KMS-11 (cell line): ENCODE data around the gene SRL.

ENCODE experiments used
- H2AFZ ChIP-seq: fragments of 200-600 bp; sonication (generic); 2 replicates; pipeline ENCODE4 v1.6.1; 2016; ENCODE audit warnings: antibody characterized with exemption, mixed run types, low read depth
- H3K27ac ChIP-seq: fragments of 200-600 bp; sonication (generic); 2 replicates; pipeline ENCODE4 v1.6.1; 2016; ENCODE audit warnings: mild to moderate bottlenecking, mixed run types
- H3K27me3 ChIP-seq: fragments of 200-600 bp; sonication (generic); 2 replicates; pipeline ENCODE4 v1.6.1; 2017; ENCODE audit warnings: mild to moderate bottlenecking, low read depth, mixed run types, moderate library complexity; ENCODE audit not compliant: insufficient read depth
- H3K36me3 ChIP-seq: fragments of 200-600 bp; sonication (generic); 2 replicates; pipeline ENCODE4 v1.6.1; 2017; ENCODE audit warnings: mild to moderate bottlenecking, mixed run types; ENCODE audit not compliant: insufficient read depth
- H3K4me1 ChIP-seq: fragments of 200-600 bp; sonication (generic); 2 replicates; pipeline ENCODE4 v1.6.1; 2016; ENCODE audit warnings: mild to moderate bottlenecking, low read depth, mixed run types; ENCODE audit not compliant: poor library complexity, severe bottlenecking
- H3K4me2 ChIP-seq: fragments of 200-600 bp; sonication (generic); 2 replicates; pipeline ENCODE4 v1.7.0; 2016; ENCODE audit warnings: mild to moderate bottlenecking, mixed run types
- H3K4me3 ChIP-seq: fragments of 200-600 bp; sonication (generic); IDR thresholded peaks from 2 replicates; pipeline ENCODE4 v1.6.1; 2017; ENCODE audit warnings: low read depth, low read length, mixed read lengths; ENCODE audit not compliant: insufficient read depth
- H3K79me2 ChIP-seq: fragments of 200-600 bp; sonication (generic); 2 replicates; pipeline ENCODE4 v1.6.1; 2016; ENCODE audit warnings: low read depth, mixed run types; ENCODE audit not compliant: insufficient read depth
- H3K9ac ChIP-seq: fragments of 200-600 bp; sonication (generic); 2 replicates; pipeline ENCODE4 v1.6.1; 2016; ENCODE audit warnings: mild to moderate bottlenecking, mixed run types
- H4K20me1 ChIP-seq: fragments of 200-600 bp; sonication (generic); 2 replicates; pipeline ENCODE4 v1.6.1; 2016; ENCODE audit warnings: mild to moderate bottlenecking, mixed run types; ENCODE audit not compliant: insufficient read depth
- TF ChIP-seq, protein P1 (sequence below): fragments of 200-600 bp; sonication (generic); conservative IDR thresholded peaks from 2 replicates; pipeline ENCODE4 v1.6.1; 2017; ENCODE audit warnings: low read depth, mild to moderate bottlenecking, antibody characterized with exemption, low read length, moderate library complexity, mixed read lengths

Gene SRL

DNA sequence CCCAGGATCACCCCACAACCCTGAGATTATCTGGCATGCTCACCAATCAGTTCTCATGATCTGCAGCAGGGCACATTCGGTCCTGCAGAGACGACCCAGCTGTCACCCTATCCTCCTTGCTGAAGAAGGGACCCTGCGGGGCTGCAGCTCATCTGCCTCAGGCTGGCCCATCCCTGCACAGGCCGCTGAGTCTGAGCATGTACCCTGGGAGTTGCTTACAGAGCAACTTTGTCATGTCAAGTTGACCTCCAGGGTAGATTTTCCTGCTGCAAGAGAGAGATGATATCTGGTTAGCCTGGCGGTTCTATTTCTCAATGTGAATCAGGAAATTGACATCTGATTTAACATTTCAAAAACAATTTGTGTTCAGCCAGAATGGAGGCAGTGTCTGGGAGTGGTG is 89.6 kb downstream of the SRL start:
- no peak overlapping the region for H3K4me3 ChIP-seq
- H3K79me2 ChIP-seq: no peaks in the 10 kb centered on the region
- H3K4me1 ChIP-seq: no peaks in the 10 kb centered on the region
- no peaks in the 10 kb centered on the region for H3K27me3 ChIP-seq
- no peak overlapping the region for H3K4me2 ChIP-seq
- no peaks in the 10 kb centered on the region for H4K20me1 ChIP-seq
- no peak overlapping the region for H3K27ac ChIP-seq
- no peak overlapping the region for H3K9ac ChIP-seq
- H3K36me3 ChIP-seq: no peaks in the 10 kb centered on the region
- H2AFZ ChIP-seq: no peak overlapping the region
- TF ChIP-seq, protein P1, sequence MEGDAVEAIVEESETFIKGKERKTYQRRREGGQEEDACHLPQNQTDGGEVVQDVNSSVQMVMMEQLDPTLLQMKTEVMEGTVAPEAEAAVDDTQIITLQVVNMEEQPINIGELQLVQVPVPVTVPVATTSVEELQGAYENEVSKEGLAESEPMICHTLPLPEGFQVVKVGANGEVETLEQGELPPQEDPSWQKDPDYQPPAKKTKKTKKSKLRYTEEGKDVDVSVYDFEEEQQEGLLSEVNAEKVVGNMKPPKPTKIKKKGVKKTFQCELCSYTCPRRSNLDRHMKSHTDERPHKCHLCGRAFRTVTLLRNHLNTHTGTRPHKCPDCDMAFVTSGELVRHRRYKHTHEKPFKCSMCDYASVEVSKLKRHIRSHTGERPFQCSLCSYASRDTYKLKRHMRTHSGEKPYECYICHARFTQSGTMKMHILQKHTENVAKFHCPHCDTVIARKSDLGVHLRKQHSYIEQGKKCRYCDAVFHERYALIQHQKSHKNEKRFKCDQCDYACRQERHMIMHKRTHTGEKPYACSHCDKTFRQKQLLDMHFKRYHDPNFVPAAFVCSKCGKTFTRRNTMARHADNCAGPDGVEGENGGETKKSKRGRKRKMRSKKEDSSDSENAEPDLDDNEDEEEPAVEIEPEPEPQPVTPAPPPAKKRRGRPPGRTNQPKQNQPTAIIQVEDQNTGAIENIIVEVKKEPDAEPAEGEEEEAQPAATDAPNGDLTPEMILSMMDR: no peak

DNA sequence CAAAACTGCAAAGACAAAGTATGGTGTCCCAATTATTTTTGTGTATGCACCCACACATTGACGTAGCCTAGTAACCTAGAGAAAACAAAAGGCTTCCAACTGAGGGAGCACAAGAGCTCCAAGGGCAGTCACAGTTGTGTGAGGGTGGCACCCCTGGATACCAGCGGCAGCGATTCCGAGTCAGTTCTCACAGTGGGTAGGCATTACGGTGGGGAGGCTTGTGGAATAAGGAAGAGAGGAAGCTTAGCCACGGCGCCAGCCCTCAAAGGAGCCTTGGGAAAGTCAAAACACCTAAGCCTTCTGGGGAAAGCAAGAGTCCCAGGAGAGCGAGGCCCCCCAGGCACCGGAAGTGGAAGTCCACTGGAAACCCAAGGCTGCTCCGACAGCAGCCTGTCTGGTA is 94.6 kb downstream of the SRL start:
- Histone ChIP-seq H3K27ac (no peak overlapping the region), H4K20me1 (no peaks in the 10 kb centered on the region), H3K9ac (no peak overlapping the region), H2AFZ (no peak overlapping the region), H3K4me1 (no peaks in the 10 kb centered on the region), H3K27me3 (no peaks in the 10 kb centered on the region), H3K79me2 (no peaks in the 10 kb centered on the region), H3K4me2 (no peak overlapping the region), H3K4me3 (no peak overlapping the region), H3K36me3 (no peaks in the 10 kb centered on the region)
- TF ChIP-seq, protein P1: no peak

DNA sequence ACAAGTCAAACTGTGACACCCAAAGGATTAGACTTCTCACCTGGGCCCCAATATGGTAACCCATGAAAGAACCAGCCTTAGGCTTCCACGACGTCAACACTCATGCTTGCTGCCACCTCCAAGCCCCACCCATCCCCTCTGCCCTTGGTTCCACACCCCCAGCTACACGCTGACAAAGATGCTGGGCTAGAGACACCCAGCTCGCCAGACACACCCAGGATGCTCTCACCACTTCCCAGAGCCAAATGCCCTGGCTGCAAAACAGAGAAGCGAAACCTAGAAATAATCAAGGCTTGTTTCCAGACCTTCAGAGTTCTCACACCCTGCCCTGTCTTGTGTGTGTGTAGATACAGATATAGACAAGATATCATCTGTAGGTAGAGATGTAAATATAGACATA is 99.6 kb downstream of the SRL start:
- Histone ChIP-seq H4K20me1 (no peaks in the 10 kb centered on the region), H3K4me2 (no peak overlapping the region), H3K4me1 (no peaks in the 10 kb centered on the region), H3K9ac (no peak overlapping the region), H3K36me3 (no peaks in the 10 kb centered on the region), H3K27ac (no peak overlapping the region), H2AFZ (no peak overlapping the region), H3K79me2 (no peaks in the 10 kb centered on the region), H3K27me3 (no peaks in the 10 kb centered on the region), H3K4me3 (no peak overlapping the region)
- TF ChIP-seq, protein P1: no peak

DNA sequence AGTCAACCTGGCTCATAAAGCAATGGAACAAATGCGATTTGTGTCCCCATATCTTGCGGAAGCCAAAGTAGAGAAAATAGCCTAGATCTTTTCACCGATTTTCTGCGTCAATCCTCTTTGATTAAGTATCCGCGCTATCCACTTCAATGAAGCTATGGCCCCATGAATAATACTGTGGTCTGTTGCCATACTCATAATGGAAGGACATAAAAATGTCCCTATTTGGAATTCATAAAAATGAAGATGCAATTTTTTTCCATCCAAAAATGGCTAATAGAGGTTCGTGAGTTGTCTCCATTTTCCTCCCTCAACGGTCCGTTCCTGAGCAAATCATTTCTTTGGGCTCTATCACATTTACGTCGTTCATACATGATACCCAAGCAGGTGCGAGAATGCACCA is 100.3 kb downstream of the SRL start:
- no peak overlapping the region for H3K4me2 ChIP-seq

More for the DNA sequence above, 100.3 kb downstream of the SRL start:
- H3K79me2 ChIP-seq: no peaks in the 10 kb centered on the region
- no peak overlapping the region for H3K9ac ChIP-seq
- H4K20me1 ChIP-seq: no peaks in the 10 kb centered on the region
- H3K27me3 ChIP-seq: no peaks in the 10 kb centered on the region
- H3K4me1 ChIP-seq: no peaks in the 10 kb centered on the region
- H2AFZ ChIP-seq: no peak overlapping the region
- TF ChIP-seq, protein P1: no peak
- no peak overlapping the region for H3K4me3 ChIP-seq
- H3K27ac ChIP-seq: no peak overlapping the region
- no peaks in the 10 kb centered on the region for H3K36me3 ChIP-seq
